NT2/D1 (cell line): Measurements from ENCODE around the gene GTF2F2.

Experiments used
- DNase-seq: peaks from one replicate; pipeline ENCODE4 v3.0.0-alpha.2; 2011; ENCODE audit warnings: low read depth, low spot score
- H3K27me3 ChIP-seq: 2 replicates; pipeline ENCODE4 v1.6.0; 2011; ENCODE audit warnings: mild to moderate bottlenecking; ENCODE audit not compliant: insufficient read length, insufficient read depth
- H3K36me3 ChIP-seq: 2 replicates; pipeline ENCODE4 v1.6.1; 2011; ENCODE audit warnings: mild to moderate bottlenecking, low read length, mixed read lengths; ENCODE audit not compliant: insufficient read depth, insufficient read length
- H3K4me1 ChIP-seq: 2 replicates; pipeline ENCODE4 v1.5.1; 2011; ENCODE audit not compliant: insufficient read depth, insufficient read length
- H3K4me3 ChIP-seq: 2 replicates; pipeline ENCODE4 v1.5.1; 2011; ENCODE audit warnings: low read depth; ENCODE audit not compliant: insufficient read length
- H3K9ac ChIP-seq: 2 replicates; pipeline ENCODE4 v1.6.0; 2011; ENCODE audit warnings: low read depth; ENCODE audit not compliant: insufficient read length
- H3K9me3 ChIP-seq: 2 replicates; pipeline ENCODE4 v1.5.1; 2011; ENCODE audit warnings: mild to moderate bottlenecking, low read length; ENCODE audit not compliant: insufficient read depth
- SUZ12 ChIP-seq: IDR thresholded peaks from 2 replicates; pipeline ENCODE4 v1.6.1; 2011; ENCODE audit not compliant: insufficient read length, insufficient read depth; ENCODE audit errors: extremely low read depth
- YY1 ChIP-seq: IDR thresholded peaks from 2 replicates; pipeline ENCODE4 v1.6.1; 2011; ENCODE audit not compliant: insufficient read length, insufficient read depth
- ZNF274 ChIP-seq: IDR thresholded peaks from 2 replicates; pipeline ENCODE4 v1.6.1; 2011; ENCODE audit warnings: mild to moderate bottlenecking, low read depth, low read length

Gene GTF2F2

DNA sequence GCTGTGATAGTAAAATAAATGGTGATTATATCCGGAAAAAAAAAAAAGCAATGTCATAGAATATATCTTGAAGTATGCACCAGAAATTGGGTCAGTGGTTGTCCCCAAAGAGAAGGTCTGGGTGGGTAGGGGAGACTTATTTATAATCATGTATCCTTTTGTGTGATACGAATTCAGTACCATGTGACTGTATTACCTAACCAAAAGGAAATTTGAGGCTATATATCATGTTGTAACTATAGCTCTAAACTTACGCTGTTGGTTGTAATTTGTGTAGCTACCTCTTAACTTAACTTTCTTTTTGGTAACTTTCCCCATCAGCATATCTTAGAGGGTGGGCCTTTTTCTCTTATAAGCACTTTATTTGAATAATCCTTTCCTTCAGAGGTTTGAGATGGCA is 105.7 kb downstream of the GTF2F2 start:
- H3K4me1 ChIP-seq: no peaks in the 10 kb centered on the region
- TF ChIP-seq SUZ12 (no peak), ZNF274 (no peak), YY1 (no peak)

DNA sequence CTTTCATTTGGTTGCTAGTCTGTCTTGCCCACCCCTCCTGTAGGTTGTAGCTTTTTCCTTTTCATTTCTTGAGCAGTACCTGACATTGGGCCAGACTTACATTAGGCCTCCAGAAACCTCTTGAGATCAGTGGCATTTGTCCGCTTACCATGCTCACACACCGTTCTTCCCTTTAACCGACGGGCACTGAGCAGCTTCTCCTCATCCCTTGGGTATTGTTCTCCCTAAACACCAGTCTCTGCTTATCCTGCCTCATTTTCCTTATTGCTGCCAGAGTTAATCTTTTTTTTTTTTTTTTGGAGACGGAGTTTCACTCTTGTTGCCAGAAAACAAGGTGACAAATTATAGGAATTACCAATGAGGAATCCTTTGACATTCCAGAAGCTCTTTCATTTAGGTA is 107.7 kb downstream of the GTF2F2 start:
- Histone ChIP-seq H3K4me1 (no peaks in the 10 kb centered on the region), H3K36me3 (no peaks in the 10 kb centered on the region), H3K4me3 (no peak overlapping the region), H3K9ac (no peak overlapping the region), H3K9me3 (no peaks in the 10 kb centered on the region), H3K27me3 (no peaks in the 10 kb centered on the region)
- no peak for TF ChIP-seq ZNF274
- no peak for TF ChIP-seq SUZ12
- TF ChIP-seq YY1: no peak
- no peak for DNase-seq

More for the DNA sequence above, 105.7 kb downstream of the GTF2F2 start:
- no peak for DNase-seq
- no peaks in the 10 kb centered on the region for H3K9me3 ChIP-seq
- no peaks in the 10 kb centered on the region for H3K27me3 ChIP-seq
- H3K4me3 ChIP-seq: no peak overlapping the region
- H3K9ac ChIP-seq: no peak overlapping the region
- no peaks in the 10 kb centered on the region for H3K36me3 ChIP-seq

DNA sequence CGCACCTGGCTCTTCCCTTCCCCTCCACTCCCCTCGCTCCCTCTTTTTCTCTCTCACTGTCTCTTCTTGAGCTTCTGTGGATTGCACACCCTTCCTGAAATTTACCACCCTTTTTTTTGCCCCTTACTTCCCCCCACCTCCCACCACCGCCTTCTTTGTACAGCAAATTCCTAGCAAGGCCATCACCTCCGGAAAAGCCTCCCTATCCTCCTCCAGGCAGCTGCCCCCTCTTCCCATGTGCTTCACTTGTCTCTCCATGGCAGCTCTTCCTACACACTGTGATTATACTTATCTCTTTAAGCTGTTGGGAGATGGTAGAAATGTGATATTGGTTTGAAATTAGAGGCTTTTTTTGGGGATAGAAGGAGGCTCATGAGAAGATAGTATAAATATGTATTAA is 108.9 kb downstream of the GTF2F2 start:
- H3K4me1 ChIP-seq: no peaks in the 10 kb centered on the region
- DNase-seq: no peak
- no peak overlapping the region for H3K4me3 ChIP-seq
- no peak overlapping the region for H3K9ac ChIP-seq
- H3K36me3 ChIP-seq: no peaks in the 10 kb centered on the region
- H3K9me3 ChIP-seq: no peaks in the 10 kb centered on the region
- no peak for TF ChIP-seq SUZ12
- no peak for TF ChIP-seq YY1
- TF ChIP-seq ZNF274: no peak
- H3K27me3 ChIP-seq: no peaks in the 10 kb centered on the region

DNA sequence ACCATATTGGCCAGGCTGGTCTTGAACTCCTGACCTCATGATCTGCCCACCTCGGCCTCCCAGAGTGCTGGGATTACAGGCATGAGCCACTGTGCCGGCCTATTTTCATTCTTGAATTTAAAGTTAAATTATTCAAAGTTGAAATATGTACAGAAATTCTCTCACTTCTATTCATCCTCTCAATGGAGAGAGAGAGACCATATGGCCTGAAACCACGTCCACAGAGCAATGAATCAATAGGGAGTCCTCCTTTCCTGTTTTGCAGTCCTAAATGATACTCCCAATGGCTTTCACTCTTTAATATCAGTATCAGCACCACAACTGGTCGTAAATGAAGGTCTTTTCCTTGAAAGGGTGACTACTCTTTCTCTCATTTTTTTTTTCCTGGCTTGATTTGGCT is 111.0 kb downstream of the GTF2F2 start:
- H3K9ac ChIP-seq: no peak overlapping the region
- no peaks in the 10 kb centered on the region for H3K9me3 ChIP-seq
- H3K4me3 ChIP-seq: no peak overlapping the region
- TF ChIP-seq ZNF274 (no peak), YY1 (no peak), SUZ12 (no peak)
- DNase-seq: no peak
- no peaks in the 10 kb centered on the region for H3K36me3 ChIP-seq
- H3K4me1 ChIP-seq: no peaks in the 10 kb centered on the region
- no peaks in the 10 kb centered on the region for H3K27me3 ChIP-seq

DNA sequence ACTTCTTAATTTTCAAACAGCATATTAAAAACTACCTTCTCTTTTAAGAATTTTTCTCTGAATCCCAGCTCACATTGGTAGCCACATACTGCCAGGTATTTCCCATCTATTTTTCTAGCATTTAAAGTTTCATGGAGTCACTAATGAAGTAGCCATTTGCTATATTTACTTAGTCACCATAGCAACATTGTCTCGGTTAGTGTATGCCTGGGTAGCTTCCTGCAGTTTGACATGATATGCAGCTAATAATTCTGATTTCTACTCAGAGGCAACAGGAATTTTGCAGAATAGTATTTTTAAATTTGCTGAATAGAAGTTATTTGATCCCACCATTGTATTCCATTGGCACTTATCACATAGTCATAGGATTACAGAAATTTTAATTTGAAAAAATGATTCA is 111.4 kb downstream of the GTF2F2 start:
- Histone ChIP-seq H3K9me3 (no peaks in the 10 kb centered on the region), H3K36me3 (no peaks in the 10 kb centered on the region), H3K4me1 (no peaks in the 10 kb centered on the region), H3K4me3 (no peak overlapping the region), H3K27me3 (no peaks in the 10 kb centered on the region), H3K9ac (no peak overlapping the region)
- DNase-seq: no peak
- TF ChIP-seq YY1: no peak

DNA sequence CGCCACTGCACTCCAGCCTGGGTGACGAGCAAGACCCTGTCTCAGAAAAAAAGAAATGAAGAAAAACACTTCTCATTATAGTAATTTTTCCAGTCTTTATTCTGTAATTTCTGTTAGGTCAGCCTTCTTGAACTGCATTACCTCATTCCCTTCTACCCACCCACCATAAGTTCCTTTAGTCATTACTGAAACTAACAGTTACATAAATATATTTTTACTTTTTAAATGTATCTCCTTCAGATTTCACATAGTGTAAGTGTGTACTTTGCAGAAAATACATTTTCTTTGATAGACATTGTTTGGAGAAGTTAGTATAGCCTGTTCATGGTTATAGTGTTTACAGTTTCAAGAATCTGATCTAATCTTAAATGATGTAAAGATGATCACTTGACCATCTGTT is 112.3 kb downstream of the GTF2F2 start:
- no peaks in the 10 kb centered on the region for H3K36me3 ChIP-seq
- no peaks in the 10 kb centered on the region for H3K9me3 ChIP-seq
- TF ChIP-seq SUZ12 (no peak), YY1 (no peak), ZNF274 (no peak)
- H3K4me3 ChIP-seq: no peak overlapping the region
- DNase-seq: no peak
- no peak overlapping the region for H3K9ac ChIP-seq
- no peaks in the 10 kb centered on the region for H3K4me1 ChIP-seq
- no peaks in the 10 kb centered on the region for H3K27me3 ChIP-seq

DNA sequence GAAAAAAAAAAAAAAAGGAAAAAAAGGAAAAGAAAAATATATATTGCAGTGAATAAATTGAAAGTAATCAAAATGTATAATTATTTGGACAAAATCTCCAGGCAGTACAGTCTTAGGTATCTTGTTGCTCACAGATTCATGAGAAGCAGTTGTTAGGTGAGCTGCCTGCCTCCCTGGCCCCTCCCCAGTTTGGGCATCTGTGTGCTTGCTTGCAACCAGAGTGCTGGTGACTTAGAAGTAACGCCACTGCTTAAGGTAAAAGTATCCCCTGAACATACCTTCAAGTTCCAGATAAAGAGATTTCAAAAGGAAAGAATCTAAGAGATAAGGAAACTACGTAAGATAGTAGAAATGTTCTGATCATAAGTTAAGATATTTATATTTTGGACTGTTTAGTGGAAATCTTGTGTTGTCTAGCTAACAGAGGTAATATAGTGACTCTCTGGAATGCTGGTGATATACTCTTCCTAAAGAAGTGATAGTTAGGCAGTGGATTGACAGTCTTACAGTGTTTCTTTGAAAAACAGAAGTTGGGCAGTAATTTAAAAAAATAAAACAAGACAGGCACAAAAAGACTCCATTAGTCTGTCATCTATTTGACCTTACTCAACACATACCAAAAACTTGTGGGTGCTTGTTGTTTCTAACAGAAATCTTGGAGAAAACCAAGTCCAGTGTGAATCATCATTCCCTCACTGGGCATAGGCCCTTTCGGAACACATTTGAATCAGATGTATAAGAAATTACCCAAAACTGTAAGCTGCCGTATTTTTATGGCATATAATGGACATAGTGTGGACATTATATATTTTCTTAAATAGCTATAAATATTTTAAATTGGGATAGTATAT is 118.9 kb downstream of the GTF2F2 start:
- no peak for DNase-seq
- no peak for TF ChIP-seq YY1
- no peak for TF ChIP-seq SUZ12
- no peak for TF ChIP-seq ZNF274
- H3K9ac ChIP-seq: no peak overlapping the region
- no peaks in the 10 kb centered on the region for H3K36me3 ChIP-seq
- no peak overlapping the region for H3K4me3 ChIP-seq
- no peaks in the 10 kb centered on the region for H3K27me3 ChIP-seq
- no peaks in the 10 kb centered on the region for H3K4me1 ChIP-seq
- H3K9me3 ChIP-seq: no peaks in the 10 kb centered on the region
